ENCODE results near the gene AFTPH. TPM values are rescaled to one million over a fixed set of nuclear protein-coding genes. Genes with fewer than 3 reads are reported as not detected.

Gene AFTPH
- total RNA-seq, 1 donor from 2014 or later: 22.2 TPM

DNA sequence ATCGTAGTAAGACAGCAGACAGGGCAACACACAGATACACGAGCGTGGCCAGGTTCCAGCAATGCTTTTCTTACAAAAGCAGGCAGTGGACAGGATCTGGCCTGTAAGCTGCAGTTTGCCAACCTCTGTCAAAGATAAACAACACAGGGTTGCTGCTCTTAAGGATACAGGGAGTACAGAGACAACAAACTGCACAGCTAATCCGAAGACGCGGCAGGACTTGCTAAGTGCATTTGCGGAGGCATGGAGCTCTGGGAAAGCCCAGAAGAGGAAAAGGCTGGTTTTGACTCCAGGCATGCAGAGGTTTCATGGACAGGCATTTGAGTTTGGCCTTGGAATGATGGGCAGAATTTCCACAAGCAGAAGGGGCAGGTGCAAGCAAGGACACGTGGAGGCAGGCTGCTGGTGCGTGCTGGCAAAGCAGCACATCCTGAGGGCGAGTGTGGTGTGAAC is 105.2 kb downstream of the AFTPH start:
- H3K27ac Mint-ChIP-seq: peak overlapping the region; percentile 7
- TF ChIP-seq, protein P1, sequence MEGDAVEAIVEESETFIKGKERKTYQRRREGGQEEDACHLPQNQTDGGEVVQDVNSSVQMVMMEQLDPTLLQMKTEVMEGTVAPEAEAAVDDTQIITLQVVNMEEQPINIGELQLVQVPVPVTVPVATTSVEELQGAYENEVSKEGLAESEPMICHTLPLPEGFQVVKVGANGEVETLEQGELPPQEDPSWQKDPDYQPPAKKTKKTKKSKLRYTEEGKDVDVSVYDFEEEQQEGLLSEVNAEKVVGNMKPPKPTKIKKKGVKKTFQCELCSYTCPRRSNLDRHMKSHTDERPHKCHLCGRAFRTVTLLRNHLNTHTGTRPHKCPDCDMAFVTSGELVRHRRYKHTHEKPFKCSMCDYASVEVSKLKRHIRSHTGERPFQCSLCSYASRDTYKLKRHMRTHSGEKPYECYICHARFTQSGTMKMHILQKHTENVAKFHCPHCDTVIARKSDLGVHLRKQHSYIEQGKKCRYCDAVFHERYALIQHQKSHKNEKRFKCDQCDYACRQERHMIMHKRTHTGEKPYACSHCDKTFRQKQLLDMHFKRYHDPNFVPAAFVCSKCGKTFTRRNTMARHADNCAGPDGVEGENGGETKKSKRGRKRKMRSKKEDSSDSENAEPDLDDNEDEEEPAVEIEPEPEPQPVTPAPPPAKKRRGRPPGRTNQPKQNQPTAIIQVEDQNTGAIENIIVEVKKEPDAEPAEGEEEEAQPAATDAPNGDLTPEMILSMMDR (IDR thresholded peaks at IDR 0.05; ENCODE audit: unreplicated experiment): no peak

DNA sequence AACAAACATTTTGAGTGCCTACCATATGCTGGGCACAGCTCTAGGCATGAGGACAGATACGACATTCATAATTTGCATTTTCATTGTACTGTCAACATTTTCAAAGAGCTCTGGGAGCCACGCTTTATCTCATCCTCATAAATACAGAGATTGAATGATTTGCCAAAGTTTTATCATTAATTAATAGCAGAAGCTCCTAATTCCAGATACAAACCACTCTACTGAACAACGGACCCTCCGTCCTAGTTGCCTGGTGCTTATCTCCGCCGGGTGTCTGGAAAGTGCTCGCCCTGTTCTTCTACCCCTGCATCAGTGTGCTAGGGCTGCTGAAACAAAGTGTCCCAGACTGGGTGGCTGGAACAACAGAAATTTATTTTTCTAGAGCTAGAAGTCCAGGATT is 105.7 kb downstream of the AFTPH start:
- Mint-ChIP-seq H3K36me3 (peaks cover 7% of the 10 kb centered on the region), H3K4me3 (no peak overlapping the region), H3K27me3 (ENCODE audit: low read depth) (no peaks in the 10 kb centered on the region), H3K27ac (no peak overlapping the region), H3K4me1 (peaks cover 31% of the 10 kb centered on the region), H3K9me3 (no peaks in the 10 kb centered on the region)
- TF ChIP-seq, protein P1 (IDR thresholded peaks at IDR 0.05; ENCODE audit: unreplicated experiment): no peak
- DNase-seq (ENCODE audit: low spot score in 2 of 2, unreplicated experiment in 2 of 2): peak in 1 of 2 experiments; percentile 3

More for the DNA sequence above, 105.2 kb downstream of the AFTPH start:
- Mint-ChIP-seq H3K27me3 (ENCODE audit: low read depth) (no peaks in the 10 kb centered on the region), H3K4me1 (peaks cover 27% of the 10 kb centered on the region), H3K9me3 (no peaks in the 10 kb centered on the region), H3K36me3 (peaks cover 6% of the 10 kb centered on the region), H3K4me3 (no peak overlapping the region)
- DNase-seq (ENCODE audit: low spot score in 2 of 2, unreplicated experiment in 2 of 2): no peak

DNA sequence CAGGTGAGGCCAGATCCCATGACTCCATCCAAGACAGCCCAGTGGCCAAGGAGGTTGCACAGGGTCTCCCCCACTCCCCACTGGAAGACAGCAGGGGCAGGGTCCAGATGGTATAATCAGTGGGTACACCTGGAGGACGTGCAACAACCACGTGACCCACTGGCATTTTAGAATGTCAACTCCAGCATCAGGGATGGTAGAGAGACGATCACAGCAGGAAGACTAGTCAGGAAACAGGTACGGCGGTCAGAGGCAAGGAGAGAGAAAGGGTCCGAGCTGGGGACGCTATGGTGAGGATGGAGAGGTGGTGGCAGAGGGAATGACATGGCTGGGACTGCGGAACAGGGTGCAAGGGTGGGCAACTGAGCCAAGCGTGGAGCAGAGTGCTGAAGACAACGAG is 106.6 kb downstream of the AFTPH start:
- H3K9me3 Mint-ChIP-seq: no peaks in the 10 kb centered on the region
- TF ChIP-seq, protein P1 (IDR thresholded peaks at IDR 0.05; ENCODE audit: unreplicated experiment): no peak
- H3K27ac Mint-ChIP-seq: peak overlapping the region; percentile 56
- peaks cover 11% of the 10 kb centered on the region for H3K36me3 Mint-ChIP-seq
- peaks cover 34% of the 10 kb centered on the region for H3K4me1 Mint-ChIP-seq
- no peaks in the 10 kb centered on the region for H3K27me3 Mint-ChIP-seq (ENCODE audit: low read depth)
- no peak overlapping the region for H3K4me3 Mint-ChIP-seq
- no peak for DNase-seq (ENCODE audit: low spot score in 2 of 2, unreplicated experiment in 2 of 2)

DNA sequence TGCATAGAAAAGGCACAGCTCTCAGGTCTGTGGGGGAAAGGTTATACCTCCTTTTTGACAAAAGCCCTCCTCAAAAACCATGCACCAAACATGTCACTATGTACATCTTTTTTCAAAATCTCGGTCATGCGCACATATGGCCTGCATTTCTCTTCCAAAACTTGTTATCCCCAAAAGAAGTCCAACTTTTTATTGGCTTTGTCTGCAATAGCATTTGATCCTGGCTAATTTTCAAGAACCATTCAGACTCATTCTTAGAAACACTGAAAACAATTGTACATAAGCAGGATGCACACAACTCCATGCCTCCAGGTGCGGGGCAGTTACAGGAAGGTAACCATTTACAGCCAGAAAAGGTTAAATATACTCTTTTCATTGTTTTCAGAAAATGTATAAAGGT is 107.6 kb downstream of the AFTPH start:
- H3K9me3 Mint-ChIP-seq: no peaks in the 10 kb centered on the region
- H3K36me3 Mint-ChIP-seq: peaks cover 16% of the 10 kb centered on the region
- no peaks in the 10 kb centered on the region for H3K27me3 Mint-ChIP-seq (ENCODE audit: low read depth)
- TF ChIP-seq, protein P1 (IDR thresholded peaks at IDR 0.05; ENCODE audit: unreplicated experiment): no peak
- no peak overlapping the region for H3K27ac Mint-ChIP-seq
- no peak for DNase-seq (ENCODE audit: low spot score in 2 of 2, unreplicated experiment in 2 of 2)
- no peak overlapping the region for H3K4me3 Mint-ChIP-seq
- H3K4me1 Mint-ChIP-seq: peaks cover 36% of the 10 kb centered on the region

DNA sequence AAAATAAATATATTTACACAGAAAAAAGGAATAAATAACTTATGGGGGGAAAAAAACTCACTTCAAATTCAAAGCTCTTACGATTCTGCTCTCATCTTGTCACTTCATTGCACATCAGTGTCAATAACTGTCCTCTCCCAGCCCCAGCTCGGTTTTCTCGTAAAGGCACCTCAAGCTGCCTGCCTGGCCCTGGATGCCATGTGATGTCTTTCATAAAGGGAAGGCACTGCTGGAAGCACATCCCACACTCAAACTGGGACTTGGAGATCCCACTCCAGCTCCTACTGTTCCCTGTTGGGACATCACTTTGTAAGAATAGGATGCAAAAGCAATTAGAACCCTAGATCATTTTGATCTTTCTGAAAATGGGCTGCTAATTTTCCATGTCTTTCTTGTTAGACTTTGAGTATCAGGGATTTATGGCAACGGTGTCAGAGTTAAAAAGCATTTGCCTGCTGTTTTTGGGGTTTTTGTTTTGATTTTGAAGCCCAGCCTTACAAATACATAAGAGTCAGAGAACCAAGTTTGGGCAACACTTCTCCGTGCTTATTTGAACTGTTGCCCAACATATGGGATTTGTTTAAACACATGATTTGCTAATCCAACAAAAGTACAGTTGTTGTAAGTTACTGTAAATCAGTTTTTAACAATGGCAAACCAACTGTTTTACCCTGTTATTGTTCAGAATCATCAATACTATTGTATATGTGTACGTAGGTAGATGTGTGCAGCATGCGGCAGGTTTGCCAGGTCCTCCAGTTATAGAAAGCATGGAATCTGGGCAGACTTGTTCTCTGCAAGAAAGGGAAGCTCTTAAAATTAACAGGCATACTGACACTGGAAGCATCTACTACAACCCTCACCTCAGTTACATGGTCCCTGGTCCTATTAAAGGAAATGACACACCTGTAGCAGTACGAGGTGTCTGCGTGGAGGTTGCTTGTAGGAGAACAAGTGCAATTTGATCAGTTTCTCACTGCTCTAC is 109.0 kb downstream of the AFTPH start:
- Mint-ChIP-seq H3K27me3 (ENCODE audit: low read depth) (no peaks in the 10 kb centered on the region), H3K4me3 (no peak overlapping the region), H3K4me1 (peaks cover 45% of the 10 kb centered on the region), H3K9me3 (no peaks in the 10 kb centered on the region), H3K27ac (peak overlapping the region; percentile 70), H3K36me3 (peaks cover 16% of the 10 kb centered on the region)
- DNase-seq (ENCODE audit: low spot score in 2 of 2, unreplicated experiment in 2 of 2): no peak
- TF ChIP-seq, protein P1 (IDR thresholded peaks at IDR 0.05; ENCODE audit: unreplicated experiment): no peak

Data from mesothelial cell of epicardium (in vitro differentiated cells).